ENCODE measurements around the gene MPL.

MPL gene

GRCh38 chr1:43307458-43308158 is 30.0 kb upstream of the MPL start:
- TF ChIP-seq TCF4 (CRISPR knock-in tag; IDR thresholded peaks at IDR 0.05; ENCODE audit: borderline replicate concordance), result no peak
- no peak for TF ChIP-seq TSHZ2 (CRISPR knock-in tag; IDR thresholded peaks at IDR 0.05)
- TF ChIP-seq ZC3H10 (CRISPR knock-in tag; IDR thresholded peaks at IDR 0.05), result no peak
- TF ChIP-seq ARNTL (CRISPR knock-in tag; IDR thresholded peaks at IDR 0.05; ENCODE audit: borderline replicate concordance, low read depth), result no peak
- no peak for TF ChIP-seq ZFP3 (CRISPR knock-in tag; IDR thresholded peaks at IDR 0.05)
- no peak for TF ChIP-seq CREB5 (CRISPR knock-in tag; IDR thresholded peaks at IDR 0.05; ENCODE audit: low read depth)
- TF ChIP-seq CSRNP3 (CRISPR knock-in tag; IDR thresholded peaks at IDR 0.05), result no peak
- no peak for TF ChIP-seq PPARA (CRISPR knock-in tag; IDR thresholded peaks at IDR 0.05; ENCODE audit: borderline replicate concordance)
- no peak for TF ChIP-seq ESRRG (CRISPR knock-in tag; IDR thresholded peaks at IDR 0.05)
- no peak for TF ChIP-seq SNAI2 (CRISPR knock-in tag; IDR thresholded peaks at IDR 0.05)
- TF ChIP-seq PATZ1 (CRISPR knock-in tag; IDR thresholded peaks at IDR 0.05; ENCODE audit: borderline replicate concordance), result no peak
- no peak for TF ChIP-seq BACH2 (CRISPR knock-in tag; IDR thresholded peaks at IDR 0.05; ENCODE audit: borderline replicate concordance)
- no peak for TF ChIP-seq TOX (CRISPR knock-in tag; IDR thresholded peaks at IDR 0.05; ENCODE audit: borderline replicate concordance)
- no peak for ATAC-seq

- ATAC-seq, result no peak
Observed at GRCh38 chr1:43308635-43309404, 28.8 kb upstream of the MPL start.

More at GRCh38 chr1:43308635-43309404, 28.8 kb upstream of the MPL start:
- TF ChIP-seq CSRNP3 (CRISPR knock-in tag; IDR thresholded peaks at IDR 0.05) (no peak), OSR1 (CRISPR knock-in tag; IDR thresholded peaks at IDR 0.05) (no peak), CREB5 (CRISPR knock-in tag; IDR thresholded peaks at IDR 0.05; ENCODE audit: low read depth) (no peak), ZC3H10 (CRISPR knock-in tag; IDR thresholded peaks at IDR 0.05) (no peak), GLIS3 (CRISPR knock-in tag; IDR thresholded peaks at IDR 0.05) (no peak)

Measured in SK-N-SH treated with all-trans-retinoic acid at 6 μM for 48 hours (cell line).